GM12878 (cell line): Measurements from ENCODE around the gene WWOX.

Experiments used
- SMC3 ChIP-seq: IDR thresholded peaks from 2 replicates; pipeline ENCODE4 v1.6.1; 2011; ENCODE audit warnings: low read length, improper control_type of control experiment, borderline replicate concordance
- TF ChIP-seq, protein P1 (sequence below), 3 experiments: IDR thresholded peaks in 2 of 3; conservative IDR thresholded peaks in 1 of 3; 2 replicates each; pipeline ENCODE4 v1.5.1; 2011; ENCODE audit warnings: low read depth in 3 of 3, low read length in 3 of 3, mild to moderate bottlenecking in 3 of 3, control low read depth in 2 of 3, moderate library complexity in 2 of 3, inconsistent platforms in 1 of 3, mixed read lengths in 1 of 3; ENCODE audit not compliant: control insufficient read depth in 2 of 3, insufficient read depth in 1 of 3; ENCODE audit errors: extremely low read depth in 1 of 3

DNA sequence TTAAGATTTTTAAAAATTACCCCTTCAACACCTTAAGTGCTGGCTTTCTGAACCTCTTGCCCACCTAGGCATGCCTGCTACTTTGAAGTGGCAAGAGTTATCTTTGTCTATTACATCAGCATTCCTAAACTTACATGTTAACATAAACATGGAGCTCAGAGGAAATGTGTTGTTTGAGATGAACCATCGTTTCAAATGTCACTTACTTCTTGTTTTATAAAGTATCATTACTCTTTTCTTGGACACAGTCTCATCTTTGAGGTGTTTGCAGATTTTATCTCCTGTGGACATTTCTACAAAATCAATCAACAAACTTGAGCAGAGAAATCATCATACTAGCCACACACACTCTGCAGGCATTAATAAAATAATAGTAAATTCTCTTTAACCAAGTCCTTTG is 184.9 kb downstream of the WWOX start:
- TF ChIP-seq SMC3 = no peak
- TF ChIP-seq, protein P1, sequence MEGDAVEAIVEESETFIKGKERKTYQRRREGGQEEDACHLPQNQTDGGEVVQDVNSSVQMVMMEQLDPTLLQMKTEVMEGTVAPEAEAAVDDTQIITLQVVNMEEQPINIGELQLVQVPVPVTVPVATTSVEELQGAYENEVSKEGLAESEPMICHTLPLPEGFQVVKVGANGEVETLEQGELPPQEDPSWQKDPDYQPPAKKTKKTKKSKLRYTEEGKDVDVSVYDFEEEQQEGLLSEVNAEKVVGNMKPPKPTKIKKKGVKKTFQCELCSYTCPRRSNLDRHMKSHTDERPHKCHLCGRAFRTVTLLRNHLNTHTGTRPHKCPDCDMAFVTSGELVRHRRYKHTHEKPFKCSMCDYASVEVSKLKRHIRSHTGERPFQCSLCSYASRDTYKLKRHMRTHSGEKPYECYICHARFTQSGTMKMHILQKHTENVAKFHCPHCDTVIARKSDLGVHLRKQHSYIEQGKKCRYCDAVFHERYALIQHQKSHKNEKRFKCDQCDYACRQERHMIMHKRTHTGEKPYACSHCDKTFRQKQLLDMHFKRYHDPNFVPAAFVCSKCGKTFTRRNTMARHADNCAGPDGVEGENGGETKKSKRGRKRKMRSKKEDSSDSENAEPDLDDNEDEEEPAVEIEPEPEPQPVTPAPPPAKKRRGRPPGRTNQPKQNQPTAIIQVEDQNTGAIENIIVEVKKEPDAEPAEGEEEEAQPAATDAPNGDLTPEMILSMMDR (IDR thresholded peaks at IDR 0.05 in 2 of 3, conservative IDR thresholded peaks at IDR 0.05 in 1 of 3; ENCODE audit: control insufficient read depth in 2 of 3, extremely low read depth in 1 of 3, insufficient read depth in 1 of 3, low read depth in 3 of 3, low read length in 3 of 3) = no peak
